SKM-1 treated with dmso at 0.1 percent for 144 hours (cell line): ENCODE results near the gene PLA2G15.

Source experiments
- DNase-seq: peaks from one replicate; lab custom pipeline; 2025; ENCODE audit not compliant: unreplicated experiment; lab: John Stamatoyannopoulos, UW

The PLA2G15 gene

DNA sequence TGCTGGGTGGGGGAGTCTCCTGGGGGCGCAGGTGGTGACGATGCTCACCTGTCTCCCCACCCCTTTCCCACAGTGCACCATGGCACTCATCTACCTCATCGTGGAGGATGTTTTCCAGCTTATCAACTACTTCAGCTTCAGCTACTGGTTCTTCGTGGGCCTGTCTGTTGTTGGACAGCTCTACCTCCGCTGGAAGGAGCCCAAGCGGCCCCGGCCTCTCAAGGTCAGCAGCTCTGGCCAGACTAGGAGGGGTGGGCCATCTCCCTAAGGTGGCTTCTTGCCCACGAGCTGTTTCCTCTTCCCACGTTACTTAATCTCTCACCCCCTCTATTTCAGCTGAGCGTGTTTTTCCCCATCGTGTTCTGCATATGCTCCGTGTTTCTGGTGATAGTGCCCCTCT lies 51.1 kb downstream of the PLA2G15 start:
- no peak for DNase-seq

- DNase-seq = no peak
Observed at GRCh38 chr16:68296693-68297092, 51.5 kb downstream of the PLA2G15 start.

DNA sequence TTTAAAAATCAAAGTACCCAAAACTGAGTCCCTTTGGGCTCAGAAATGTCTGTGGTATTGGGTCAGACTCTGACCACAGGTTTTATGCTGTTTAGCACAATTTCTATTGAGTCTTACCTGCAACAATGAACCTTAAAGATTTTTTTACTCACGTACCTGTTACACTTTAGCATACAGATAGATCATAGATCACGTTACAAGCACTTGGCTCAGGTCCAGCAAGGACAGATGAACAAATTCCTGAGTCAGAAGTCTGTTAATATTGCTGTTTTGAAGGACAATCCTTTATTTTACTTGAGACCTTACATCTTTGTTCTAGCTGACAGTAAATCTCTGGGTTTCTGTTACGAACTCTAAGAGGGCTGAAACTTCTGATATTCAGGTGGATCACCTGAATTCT lies 52.7 kb downstream of the PLA2G15 start:
- no peak for DNase-seq

DNA sequence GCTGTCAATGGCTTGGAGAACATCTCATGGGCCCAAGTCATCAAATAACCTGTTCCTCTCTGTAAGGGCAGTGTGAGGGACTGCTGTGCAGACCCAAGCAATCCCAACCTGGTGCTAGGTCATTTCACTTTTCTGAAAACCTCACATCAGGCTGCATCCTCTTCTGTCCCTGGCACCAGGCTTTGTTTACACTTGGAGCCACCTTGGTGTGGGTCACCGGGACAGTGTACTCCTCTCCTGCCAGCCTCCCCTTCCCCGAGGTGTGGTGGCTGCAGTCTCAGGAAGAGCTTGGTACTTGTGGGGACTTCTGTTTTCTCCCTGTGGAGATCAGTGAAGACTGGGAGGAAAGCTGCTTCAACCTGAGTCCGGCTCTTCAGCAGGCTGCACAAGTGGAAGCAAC lies 53.1 kb downstream of the PLA2G15 start:
- DNase-seq = no peak

- no peak for DNase-seq
Observed at GRCh38 chr16:68298907-68299561, 53.9 kb downstream of the PLA2G15 start.

DNA sequence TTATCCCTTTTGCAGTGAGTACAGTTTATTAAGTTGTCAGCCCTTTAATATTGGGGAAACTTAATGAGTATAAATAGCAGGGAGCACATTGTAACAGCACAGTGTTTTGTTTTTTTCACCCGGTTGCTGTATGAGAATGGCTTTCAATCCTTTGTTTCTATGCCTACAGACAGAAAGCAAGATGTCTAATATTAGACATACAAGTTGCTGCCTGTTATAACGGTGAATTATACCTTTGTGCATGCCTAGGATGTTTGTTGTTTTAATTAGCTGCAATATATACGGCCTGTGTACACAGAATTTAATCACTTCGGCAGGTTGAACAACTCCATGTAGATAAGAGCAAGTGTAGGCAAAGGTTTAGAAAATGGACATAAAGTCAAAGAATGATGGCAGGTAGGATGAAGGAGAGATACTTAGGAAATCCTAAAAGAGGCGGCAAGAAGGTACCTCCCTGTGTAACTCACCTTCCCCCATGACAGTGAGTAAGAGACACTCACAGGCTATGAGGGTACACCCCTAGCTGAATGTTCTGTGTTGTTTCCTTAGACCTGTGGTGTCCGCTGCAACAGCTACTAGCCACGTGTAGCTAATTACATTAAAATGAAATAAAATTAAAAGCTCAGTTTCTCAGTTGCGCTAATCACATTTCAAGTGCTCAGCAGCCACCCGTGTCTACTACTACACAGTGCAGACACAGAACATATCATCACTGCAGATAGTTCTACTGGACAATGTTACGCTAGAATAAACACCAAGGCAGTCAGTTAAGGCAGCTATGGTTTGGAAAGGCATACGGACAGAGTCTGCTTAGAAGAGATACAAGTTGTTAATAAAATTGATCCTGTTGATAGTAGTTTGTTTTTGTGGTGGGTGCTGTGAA lies 54.6 kb downstream of the PLA2G15 start:
- DNase-seq = no peak

- DNase-seq = no peak
Observed at GRCh38 chr16:68300734-68301459, 55.7 kb downstream of the PLA2G15 start.

DNA sequence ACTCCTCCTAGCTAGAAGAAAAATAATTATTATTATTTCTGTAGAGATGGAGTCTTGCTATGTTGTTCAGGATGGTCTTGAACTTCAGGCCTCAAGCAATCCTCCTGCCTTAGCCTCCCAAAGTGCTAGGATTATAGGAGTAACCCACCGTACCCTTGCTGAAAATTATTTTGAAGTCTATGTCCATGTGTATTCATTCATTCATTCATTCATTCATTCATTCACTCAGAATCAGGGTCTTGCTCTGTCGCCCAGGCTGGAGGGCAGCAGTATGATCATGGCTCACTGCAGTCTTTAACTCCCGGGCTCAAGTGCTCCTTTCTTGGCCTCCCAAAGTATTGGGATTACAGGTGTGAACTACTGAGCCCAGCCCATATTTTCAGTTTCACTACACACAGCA lies 61.5 kb downstream of the PLA2G15 start:
- no peak for DNase-seq

DNA sequence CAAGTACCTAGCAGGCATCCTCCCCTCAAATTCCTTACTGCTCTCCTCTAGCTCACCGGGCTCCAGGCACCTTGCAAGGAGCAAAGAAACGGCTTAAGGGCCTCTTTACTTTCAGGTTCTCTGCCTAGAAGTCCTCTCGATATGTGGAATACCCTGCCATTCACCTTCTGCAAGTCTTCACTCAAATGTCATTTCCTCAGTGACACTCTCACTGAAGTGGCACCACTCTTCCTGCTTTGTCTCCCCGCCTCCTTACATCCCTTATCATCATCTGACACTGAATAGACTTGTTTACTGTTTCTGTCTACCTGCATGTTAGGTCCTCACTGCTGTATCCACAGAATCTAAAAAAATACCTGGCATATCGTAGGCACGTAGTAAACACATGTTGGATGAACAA lies 64.6 kb downstream of the PLA2G15 start:
- DNase-seq = no peak

DNA sequence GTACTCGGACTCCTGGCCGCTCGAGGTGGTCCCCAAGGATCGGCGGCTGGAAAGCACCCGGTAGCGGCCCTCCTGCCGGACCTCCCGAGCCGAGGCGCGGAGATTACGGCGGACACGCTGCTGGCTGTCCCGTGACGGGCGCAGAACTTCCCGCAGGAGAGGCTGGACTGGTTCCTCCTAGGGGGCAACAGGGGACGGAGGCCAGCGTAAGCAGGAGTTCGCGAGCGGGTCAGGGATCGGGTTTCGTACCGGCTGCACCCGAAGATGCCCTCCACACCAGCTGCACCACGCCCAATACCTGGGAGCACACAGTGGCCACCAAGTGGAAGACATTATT lies 65.2 kb downstream of the PLA2G15 start:
- no peak for DNase-seq
